ENCODE measurements around the gene FPGS.
"Not testable (repeated sequence)": the region's sequence is repeated elsewhere in the genome, so short reads cannot be mapped to it uniquely, and the experiment has no call there.

The FPGS gene

DNA sequence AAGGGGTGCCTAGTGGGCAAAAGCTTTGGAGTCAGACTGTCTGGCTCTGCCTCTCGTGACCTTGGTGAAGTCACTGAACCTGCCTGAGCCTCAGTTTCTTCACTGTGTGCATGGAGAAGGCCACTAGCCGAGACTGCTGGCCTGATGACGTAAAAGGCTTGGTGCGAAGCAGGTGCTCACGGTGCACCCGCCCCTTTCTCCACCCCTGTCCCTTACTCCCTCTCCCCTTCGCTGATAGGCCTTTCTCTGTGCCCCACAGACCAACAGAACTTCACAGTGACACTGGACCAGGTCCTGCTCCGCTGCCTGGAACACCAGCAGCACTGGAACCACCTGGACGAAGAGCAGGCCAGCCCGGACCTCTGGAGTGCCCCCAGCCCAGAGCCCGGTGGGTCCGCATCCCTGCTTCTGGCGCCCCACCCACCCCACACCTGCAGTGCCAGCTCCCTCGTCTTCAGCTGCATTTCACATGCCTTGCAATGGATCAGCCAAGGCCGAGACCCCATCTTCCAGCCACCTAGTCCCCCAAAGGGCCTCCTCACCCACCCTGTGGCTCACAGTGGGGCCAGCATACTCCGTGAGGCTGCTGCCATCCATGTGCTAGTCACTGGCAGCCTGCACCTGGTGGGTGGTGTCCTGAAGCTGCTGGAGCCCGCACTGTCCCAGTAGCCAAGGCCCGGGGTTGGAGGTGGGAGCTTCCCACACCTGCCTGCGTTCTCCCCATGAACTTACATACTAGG, 10.4 kb downstream of the FPGS start:
- DNase-seq: no peak

DNA sequence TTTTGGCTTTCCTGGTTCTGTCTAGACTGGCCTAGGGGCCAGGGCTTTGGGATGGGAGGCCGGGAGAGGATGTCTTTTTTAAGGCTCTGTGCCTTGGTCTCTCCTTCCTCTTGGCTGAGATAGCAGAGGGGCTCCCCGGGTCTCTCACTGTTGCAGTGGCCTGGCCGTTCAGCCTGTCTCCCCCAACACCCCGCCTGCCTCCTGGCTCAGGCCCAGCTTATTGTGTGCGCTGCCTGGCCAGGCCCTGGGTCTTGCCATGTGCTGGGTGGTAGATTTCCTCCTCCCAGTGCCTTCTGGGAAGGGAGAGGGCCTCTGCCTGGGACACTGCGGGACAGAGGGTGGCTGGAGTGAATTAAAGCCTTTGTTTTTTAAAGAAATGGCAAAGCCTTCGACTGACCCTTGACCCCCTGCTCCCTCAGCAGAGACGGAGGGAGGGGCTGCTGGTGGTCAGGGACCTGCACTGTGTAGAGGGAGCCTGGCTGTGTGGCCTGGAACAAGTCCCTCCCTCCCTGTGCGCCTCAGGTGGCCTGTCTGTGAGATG, 11.1 kb downstream of the FPGS start:
- no peak for DNase-seq

- no peak for DNase-seq
These were observed 12.2 kb downstream of the FPGS start for GRCh38 chr9:127814619-127815511.

DNA sequence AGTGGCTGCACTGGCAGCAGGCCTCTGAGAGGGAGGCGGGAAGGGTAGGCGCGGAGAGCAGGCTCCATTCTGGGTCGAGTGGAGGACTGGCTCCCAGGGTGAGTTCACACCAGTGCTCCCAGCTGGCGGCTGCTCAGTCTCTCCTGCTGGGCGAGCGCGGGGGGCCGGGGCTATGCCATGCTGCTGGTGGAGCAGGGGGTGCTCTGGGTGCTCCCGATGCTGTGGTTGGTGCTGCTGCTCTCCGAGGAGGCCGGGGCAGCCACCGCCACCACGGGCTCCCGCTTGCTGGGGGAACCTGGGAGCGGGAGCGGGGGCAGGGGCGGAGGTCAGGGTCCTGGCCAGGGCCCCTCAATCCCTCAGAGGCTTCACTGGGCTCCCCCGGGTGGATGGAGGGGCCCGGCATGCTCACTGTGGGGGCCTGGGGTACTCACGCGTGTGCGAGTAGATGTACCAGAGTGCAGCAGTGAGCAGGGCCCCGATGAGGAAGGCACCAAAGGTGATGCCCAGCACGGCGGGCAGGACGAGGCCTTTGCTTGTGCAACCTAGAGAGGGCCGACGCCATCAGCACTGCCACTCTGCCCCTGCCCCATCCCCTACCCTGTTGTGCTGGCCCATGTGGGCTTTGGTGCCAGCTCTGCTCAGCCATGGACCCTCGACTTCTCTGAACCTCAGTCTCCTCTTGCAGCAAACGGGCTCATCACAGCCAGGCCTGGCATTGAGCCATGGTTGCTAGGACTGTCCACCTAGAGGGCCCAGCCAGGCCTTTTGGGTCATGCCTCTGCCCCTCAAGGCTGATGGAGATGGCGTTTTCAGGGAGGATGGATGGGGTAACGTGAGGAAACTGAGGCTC, 13.1 kb downstream of the FPGS start:
- no peak for DNase-seq

GRCh38 chr9:127816362-127816725, 13.7 kb downstream of the FPGS start:
- DNase-seq: no peak

GRCh38 chr9:127816728-127817127, 14.0 kb downstream of the FPGS start:
- DNase-seq: no peak

GRCh38 chr9:127817881-127818434, 15.3 kb downstream of the FPGS start:
- DNase-seq: no peak

- DNase-seq: no peak
These were observed 15.9 kb downstream of the FPGS start for GRCh38 chr9:127818574-127818973.

DNA sequence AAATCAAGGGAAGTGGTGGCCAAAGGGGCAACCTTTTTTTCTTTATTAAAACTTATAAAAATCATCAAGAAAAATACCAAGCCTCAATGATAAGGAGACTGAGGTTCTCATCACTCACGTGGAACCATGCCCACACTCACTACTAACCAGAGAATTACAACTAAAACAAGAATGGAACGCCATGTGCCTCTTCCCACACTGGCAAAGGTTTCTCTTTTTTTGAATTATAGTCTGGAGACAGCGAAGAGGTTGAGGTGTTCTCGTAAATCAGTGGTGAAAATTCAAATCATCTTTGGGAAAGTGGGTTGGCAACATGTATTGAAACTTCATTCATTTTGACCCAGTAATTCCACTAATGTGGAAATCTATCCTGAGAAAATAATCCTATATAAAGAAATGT, 19.4 kb downstream of the FPGS start:
- DNase-seq: no peak

DNA sequence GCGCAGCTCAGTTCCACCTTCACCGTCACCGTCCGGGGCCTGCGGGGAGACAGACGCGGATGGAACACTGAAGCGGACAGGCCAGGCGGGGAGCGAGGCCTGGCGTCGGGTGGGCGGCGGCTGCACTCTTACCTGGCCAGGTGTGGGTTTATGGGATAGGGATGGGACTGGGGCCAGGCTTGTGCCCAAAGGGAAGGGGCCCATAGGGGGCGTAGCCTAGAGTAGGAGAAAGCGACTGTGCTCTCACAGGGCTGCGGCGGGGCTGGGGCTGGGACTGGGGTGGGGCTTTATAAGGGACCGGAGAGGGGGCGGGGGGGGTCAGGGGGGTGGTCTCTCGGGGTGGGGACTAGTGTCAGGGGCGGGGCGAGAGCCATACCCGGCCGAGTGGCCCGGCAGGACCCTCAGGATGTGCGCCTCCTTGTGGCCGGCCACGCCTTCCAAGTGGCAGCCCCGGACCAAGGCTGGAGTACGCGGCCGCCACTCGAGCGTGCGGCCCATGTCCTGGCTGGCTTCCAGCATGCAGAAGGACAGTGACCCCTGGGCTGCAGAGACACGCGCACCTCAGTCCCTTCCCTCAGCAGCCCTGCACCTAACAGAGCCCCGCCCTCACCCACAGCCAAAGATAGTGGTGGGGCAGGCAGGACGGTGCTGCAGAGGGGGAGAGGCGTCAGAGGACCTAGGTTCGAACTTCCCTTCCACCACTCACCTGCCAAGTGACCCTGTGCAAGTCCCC, 22.8 kb downstream of the FPGS start:
- DNase-seq: no peak

- no peak for DNase-seq
These were observed 23.7 kb downstream of the FPGS start for GRCh38 chr9:127826253-127826913.

DNA sequence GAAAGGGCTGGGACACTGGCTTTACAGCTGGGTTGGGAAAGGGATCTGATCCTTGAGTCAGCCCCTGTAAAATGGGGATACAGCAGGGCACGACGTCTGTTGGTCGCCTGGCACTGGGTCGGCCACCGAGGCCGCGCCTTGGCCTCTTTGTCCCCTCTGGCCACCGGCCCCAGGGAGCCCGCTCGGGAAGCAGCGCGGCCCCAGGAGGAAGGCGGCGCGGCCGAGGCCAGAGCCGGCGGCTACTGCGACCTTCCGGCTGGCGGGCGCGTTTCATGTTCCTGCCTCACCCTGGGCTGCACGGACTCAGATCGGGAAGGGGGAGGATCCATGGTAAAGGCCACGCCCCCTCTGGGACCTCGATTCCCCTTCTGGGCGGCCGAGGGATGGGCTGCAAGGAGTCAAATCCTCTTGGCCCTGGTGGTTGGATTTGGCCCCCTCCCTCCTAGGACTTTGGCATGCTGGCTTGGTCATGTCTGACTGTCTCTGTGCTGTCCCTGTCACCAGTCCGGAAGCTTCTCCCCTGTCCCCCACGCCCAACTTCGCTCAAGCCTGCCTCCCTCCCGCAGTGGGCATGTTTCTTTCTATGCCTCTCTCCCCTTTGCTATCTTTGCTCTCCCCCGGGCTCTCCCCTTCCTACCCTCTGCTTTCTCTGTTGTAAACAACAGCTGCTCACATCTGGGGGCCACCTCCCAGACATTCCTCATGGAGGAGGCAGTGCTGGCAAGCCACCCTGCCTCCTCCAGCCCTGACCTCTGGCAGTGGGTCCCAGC, 25.8 kb downstream of the FPGS start:
- no peak for DNase-seq

DNA sequence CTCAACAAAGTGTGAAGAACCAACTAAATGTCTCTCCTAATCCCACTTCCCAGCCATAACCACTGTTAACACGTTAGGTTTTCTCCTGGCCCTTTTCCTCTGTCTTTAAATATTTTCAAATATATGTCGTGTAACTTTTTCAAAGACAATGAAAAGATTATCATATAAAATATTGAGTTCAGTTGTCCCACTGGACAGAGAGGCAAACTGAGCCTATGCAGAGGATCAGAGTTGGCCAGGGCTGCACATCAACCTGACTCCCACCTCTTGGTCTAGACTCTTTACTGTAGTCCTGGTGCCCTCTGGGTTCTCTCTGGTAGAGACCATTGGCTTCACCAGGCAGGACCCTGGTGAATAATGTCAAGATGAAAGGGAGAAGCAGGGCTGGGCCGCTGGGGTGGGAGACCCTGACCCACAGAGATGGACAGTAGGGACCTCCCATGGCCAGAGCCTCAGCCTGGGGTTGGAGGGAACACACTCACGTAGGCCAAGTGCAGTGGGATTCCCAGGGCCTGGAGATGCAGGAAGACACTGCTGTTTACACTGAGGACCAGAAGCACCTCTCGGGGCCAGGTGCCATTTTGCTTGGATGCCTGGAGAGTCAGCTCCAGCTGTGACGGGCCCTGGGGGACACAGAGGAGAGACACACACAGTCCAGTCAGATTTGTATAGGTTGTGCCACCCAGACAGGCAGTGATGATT, 26.7 kb downstream of the FPGS start:
- DNase-seq: no peak

DNA sequence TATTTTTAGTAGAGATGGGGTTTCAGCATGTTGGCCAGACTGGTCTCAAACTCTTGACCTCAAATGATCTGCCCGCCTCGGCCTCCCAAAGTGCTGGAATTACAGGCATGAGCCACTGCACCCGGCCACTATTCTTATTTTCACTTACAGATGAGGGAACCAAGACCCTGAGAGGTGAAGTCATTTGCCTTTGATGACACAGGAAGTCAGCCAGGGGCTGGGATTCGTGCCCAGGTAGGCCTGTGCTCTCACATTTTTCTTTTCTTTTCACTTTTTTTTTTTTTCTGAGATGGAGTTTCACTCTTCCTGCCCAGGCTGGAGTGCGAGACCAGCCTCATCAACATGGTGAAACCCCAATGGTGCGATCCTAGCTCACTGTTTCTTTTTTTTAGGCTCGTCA, 29.6 kb downstream of the FPGS start:
- no peak for DNase-seq

DNA sequence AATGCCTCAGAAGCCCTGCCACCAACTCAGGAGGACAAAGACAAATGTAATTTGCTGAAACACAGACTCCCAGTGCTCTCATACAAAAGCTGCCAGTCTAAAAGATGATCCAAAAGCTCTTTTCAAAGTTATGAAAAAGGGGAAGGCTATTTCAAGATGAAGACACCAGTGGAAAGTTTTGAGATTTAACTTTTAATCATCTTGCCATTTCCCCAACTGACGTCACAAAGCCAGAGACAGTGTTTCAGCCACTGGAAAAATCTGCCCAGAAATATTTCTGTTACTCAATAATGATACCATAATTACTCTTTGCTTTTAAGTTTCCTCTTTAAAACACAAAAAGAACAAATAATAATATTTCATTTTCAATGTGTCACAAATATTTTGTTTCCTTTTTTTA, 30.9 kb downstream of the FPGS start:
- no peak for DNase-seq

DNA sequence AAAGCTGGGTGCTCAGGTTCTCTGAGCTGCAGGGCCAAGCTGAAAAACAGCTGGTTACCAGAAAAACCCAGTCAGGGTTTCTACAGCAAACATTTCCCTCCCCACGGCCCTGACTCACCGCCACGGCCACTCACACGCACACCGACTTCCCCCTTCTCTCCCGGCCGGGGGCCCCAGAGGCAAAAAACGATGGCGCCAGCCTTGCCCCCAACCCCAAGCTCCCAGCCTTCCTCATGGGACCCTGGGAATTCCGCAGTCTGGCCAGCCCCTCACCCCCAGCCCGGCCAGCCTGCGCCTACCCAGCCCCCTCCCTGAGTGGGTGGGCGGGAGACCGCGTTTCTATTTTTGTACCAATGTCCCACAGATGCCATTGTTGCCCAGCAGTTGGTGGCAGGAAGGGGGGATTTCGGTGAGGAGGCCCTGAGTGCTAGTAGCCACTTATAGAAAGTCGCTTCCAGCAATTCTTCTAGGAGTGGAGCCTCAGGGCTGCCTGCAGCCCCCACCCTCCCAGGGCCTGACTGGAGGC, 33.4 kb downstream of the FPGS start:
- DNase-seq: no peak

GRCh38 chr9:127836561-127836960, 33.9 kb downstream of the FPGS start:
- DNase-seq: not testable (repeated sequence)

DNA sequence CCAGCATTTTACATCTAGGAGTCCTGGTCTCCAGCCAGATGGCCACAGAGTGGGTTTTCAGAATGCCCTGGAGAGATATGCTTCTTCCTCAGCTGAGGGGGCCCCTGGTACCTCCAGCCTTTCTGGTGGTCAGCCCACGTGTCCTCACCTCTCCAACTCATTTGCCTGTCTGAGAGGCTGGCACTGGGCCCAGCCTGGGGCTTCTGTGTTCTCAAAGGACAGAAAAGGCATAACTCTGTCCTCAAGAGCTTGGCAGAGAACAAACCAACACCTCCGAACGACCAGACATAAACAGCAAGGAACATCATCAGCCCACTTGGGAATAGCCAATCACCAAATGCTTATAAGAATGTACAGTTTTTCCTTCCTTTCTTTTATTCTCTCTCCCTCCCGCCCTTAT, 34.7 kb downstream of the FPGS start:
- no peak for DNase-seq

GRCh38 chr9:127838375-127839078, 35.8 kb downstream of the FPGS start:
- DNase-seq: no peak

Data from NCI-H187 treated with DMSO at 0.1 percent for 48 hours (cell line).